D721Med (cell line): ENCODE data around the gene DTNB.
A peak's percentile ranks its signal among the peaks of the same experiment; 100 is the strongest.
"Not testable (repeated sequence)": the region's sequence is repeated elsewhere in the genome, so short reads cannot be mapped to it uniquely, and the experiment has no call there.

Source experiments
- DNase-seq: peaks from one replicate; pipeline ENCODE4 v3.0.0; 2011; ENCODE audit warnings: low spot score; ENCODE audit not compliant: insufficient read length
- FAIRE-seq: peaks from 2 replicates; lab custom pipeline; 2011; peaks lifted over from hg19 to GRCh38; lab: Jason Lieb, UNC
- TF ChIP-seq, protein P1 (sequence below): IDR thresholded peaks from 2 replicates; pipeline ENCODE4 v1.5.1; 2012; ENCODE audit warnings: mild to moderate bottlenecking, control low read depth; ENCODE audit not compliant: insufficient read depth; ENCODE audit errors: missing control alignments

DTNB gene

DNA sequence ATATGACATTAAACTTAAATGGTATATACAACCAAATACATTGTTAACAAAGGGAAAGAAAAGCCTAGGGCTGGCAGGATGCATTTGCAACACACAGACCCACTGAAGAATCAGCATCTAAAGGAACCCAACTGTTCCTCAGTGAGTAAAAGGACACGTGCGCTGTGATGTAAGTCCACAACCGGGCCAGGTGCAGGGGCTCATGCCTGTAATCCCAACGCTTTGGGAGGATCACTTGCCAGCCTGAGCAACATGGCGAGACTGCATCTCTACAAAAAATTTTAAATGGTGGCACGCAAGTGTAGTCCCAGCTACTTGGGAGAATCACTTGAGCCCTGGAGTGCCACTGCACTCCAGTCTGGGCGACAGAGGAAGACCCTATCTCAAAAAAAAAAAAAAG lies 3.9 kb downstream of the DTNB start:
- TF ChIP-seq, protein P1, sequence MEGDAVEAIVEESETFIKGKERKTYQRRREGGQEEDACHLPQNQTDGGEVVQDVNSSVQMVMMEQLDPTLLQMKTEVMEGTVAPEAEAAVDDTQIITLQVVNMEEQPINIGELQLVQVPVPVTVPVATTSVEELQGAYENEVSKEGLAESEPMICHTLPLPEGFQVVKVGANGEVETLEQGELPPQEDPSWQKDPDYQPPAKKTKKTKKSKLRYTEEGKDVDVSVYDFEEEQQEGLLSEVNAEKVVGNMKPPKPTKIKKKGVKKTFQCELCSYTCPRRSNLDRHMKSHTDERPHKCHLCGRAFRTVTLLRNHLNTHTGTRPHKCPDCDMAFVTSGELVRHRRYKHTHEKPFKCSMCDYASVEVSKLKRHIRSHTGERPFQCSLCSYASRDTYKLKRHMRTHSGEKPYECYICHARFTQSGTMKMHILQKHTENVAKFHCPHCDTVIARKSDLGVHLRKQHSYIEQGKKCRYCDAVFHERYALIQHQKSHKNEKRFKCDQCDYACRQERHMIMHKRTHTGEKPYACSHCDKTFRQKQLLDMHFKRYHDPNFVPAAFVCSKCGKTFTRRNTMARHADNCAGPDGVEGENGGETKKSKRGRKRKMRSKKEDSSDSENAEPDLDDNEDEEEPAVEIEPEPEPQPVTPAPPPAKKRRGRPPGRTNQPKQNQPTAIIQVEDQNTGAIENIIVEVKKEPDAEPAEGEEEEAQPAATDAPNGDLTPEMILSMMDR, result no peak
- no peak for FAIRE-seq
- DNase-seq, result no peak

DNA sequence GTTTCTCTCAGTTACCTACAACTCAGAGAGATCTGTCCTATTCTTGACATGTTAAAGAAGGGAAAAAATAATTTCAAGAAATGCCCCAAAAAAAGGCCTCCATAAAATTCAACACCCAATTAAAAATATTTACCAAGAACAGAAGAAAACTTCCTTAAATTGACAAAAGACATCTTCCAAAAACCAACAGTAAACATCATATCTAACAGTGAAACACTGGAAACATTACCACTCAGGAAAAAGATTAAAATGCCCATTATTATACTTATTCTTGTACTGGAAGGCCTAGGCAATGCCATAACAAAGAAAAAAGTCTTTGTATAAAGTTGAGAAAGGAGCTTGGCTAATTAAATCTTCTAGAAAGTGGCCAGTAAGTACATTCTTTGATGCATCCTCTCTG lies 7.2 kb downstream of the DTNB start:
- DNase-seq (no peak), FAIRE-seq (no peak)
- TF ChIP-seq, protein P1, result no peak

- DNase-seq, FAIRE-seq: not testable (repeated sequence)
These were observed 7.9 kb downstream of the DTNB start for GRCh38 chr2:25665429-25665828.

DNA sequence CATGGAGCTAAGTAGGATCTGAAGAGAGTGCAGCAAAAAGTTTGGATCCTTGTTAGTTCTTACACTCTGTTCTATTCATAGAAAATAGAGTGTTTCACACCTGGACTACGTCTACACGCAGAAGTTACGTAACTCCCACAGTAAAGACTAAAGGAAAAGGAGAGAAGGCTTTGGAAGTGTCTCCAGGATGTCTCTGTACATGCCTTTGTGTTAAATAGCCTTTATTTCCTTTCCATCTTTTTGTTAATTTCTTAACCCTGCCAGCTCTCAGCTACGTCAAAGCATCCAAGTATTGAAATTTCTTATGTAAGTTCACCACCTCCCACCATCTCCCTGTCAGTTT lies 8.4 kb downstream of the DTNB start:
- TF ChIP-seq, protein P1, result no peak
- DNase-seq, result no peak
- no peak for FAIRE-seq

- TF ChIP-seq, protein P1, result peak; percentile 68
- DNase-seq, result no peak
- no peak for FAIRE-seq
These were observed 9.0 kb downstream of the DTNB start for GRCh38 chr2:25664183-25664964.

DNA sequence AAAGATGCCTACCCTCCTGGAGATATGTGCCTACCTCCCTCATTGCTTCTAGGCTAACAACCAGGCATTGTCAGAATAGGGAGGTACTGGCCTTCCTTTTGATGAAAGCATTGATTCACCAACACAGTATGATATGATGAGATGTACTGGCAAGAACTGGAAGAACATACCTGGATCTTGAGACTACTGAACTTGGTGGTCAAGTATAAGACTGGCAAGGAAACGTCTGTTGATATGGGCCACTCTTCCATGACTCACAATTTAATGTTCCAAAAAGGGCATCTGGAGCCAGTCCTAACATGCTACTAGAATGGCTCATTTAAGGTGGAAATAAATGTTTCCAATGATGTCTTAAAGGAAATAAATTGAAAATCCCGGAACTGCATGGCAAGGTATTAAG lies 18.1 kb downstream of the DTNB start:
- FAIRE-seq, result no peak
- no peak for DNase-seq
- TF ChIP-seq, protein P1, result no peak

DNA sequence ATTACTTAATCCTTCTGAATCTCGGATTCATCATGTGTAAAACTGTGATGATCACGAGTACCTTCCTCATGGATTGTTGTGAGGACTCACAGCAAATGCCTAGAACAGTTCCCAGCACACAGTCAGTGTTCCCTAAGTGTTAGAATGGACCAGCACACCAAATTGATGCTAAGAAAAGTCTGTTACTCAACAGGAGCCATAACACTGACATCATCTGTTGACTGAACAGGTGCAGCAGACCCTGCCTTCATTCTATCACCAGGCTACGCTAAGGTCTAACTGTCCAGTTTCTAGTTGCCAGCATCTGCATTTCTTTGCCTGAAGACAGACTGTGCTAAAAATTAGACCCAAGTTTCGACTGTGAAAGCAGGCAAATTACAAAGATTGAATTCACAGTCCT lies 18.6 kb downstream of the DTNB start:
- FAIRE-seq, result no peak
- TF ChIP-seq, protein P1, result no peak
- DNase-seq, result no peak
